Gastrocnemius medialis (tissue), 4 donors: Measurements from ENCODE around the gene RIGI.
"Not testable (repeated sequence)": the region's sequence is repeated elsewhere in the genome, so short reads cannot be mapped to it uniquely, and the experiment has no call there.

ENCODE experiments used
- CTCF ChIP-seq, 5 experiments: fragments of 450-650 bp in 3 of 5; fragments of 200-600 bp in 2 of 5; sonication (generic) in 2 of 5; IDR thresholded peaks in 4 of 5; conservative IDR thresholded peaks in 1 of 5; 1 replicate in 4 of 5; 2 replicates in 1 of 5; pipeline ENCODE4 v1.5.1; 2016 to 2019; ENCODE audit warnings: antibody characterized with exemption in 5 of 5, mild to moderate bottlenecking in 3 of 5, moderate library complexity in 3 of 5
- POLR2A ChIP-seq, 2 donors: fragments of 450-650 bp; IDR thresholded peaks; one replicate each; pipeline ENCODE4 v1.6.1; 2017; ENCODE audit warnings: antibody characterized with exemption in 2 of 2, mild to moderate bottlenecking in 2 of 2, moderate library complexity in 2 of 2

- not testable (repeated sequence) for TF ChIP-seq CTCF (IDR thresholded peaks at IDR 0.05 in 4 of 5, conservative IDR thresholded peaks at IDR 0.05 in 1 of 5); POLR2A (IDR thresholded peaks at IDR 0.05)
These were observed 1.5 kb downstream of the RIGI start for GRCh38 chr9:32524558-32524891.
